PFSK-1 (cell line): ENCODE data around the gene FUBP3.

ENCODE experiments used
- FOXP2 ChIP-seq: optimal IDR thresholded peaks from 2 replicates; pipeline ENCODE3; 2011; ENCODE audit warnings: borderline replicate concordance, control low read depth, inconsistent platforms; ENCODE audit not compliant: insufficient read depth; ENCODE audit errors: extremely low read length, extremely low read depth
- POLR2AphosphoS5 ChIP-seq: IDR thresholded peaks from 2 replicates; pipeline ENCODE4 v1.6.1; 2012; ENCODE audit warnings: low read depth, mild to moderate bottlenecking, control low read depth, low read length, moderate library complexity
- SIN3A ChIP-seq: IDR thresholded peaks from 2 replicates; pipeline ENCODE4 v1.6.1; 2012; ENCODE audit warnings: mild to moderate bottlenecking, low read length, moderate library complexity, borderline replicate concordance; ENCODE audit not compliant: insufficient read depth
- TAF1 ChIP-seq: IDR thresholded peaks from 2 replicates; pipeline ENCODE4 v1.6.1; 2012; ENCODE audit warnings: low read length, control low read depth, borderline replicate concordance; ENCODE audit not compliant: insufficient read depth
- TF ChIP-seq, protein P1 (sequence below), 2 experiments: IDR thresholded peaks; 2 replicates each; pipeline versions ENCODE4 v1.6.1 to v1.8.0; 2011 to 2012; ENCODE audit warnings: low read depth in 2 of 2, low read length in 2 of 2, control low read depth in 1 of 2, inconsistent platforms in 1 of 2, mild to moderate bottlenecking in 1 of 2, moderate library complexity in 1 of 2; ENCODE audit not compliant: insufficient read depth in 1 of 2

The FUBP3 gene

DNA sequence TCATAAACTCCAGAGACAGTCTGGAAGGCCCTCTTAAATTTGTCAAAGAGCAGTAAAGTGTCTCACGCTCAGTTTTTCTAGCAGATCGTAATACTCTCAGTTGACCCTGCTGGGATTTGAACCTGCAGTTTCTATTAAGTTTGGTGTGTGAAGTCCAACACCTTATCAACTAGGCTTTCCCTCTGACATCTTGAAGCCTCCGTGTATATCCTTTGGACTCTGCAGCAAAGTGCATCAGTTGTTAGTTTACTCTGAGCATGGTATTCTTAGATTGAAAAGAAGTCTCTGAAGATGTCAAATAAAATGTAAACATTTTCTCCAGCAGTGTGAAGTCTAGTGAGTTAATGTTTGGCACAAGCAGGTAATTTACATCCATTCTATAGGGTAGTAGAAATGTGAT, 2.4 kb downstream of the FUBP3 start:
- TF ChIP-seq POLR2AphosphoS5 (no peak), SIN3A (no peak), FOXP2 (no peak), TAF1 (no peak)
- TF ChIP-seq, protein P1, sequence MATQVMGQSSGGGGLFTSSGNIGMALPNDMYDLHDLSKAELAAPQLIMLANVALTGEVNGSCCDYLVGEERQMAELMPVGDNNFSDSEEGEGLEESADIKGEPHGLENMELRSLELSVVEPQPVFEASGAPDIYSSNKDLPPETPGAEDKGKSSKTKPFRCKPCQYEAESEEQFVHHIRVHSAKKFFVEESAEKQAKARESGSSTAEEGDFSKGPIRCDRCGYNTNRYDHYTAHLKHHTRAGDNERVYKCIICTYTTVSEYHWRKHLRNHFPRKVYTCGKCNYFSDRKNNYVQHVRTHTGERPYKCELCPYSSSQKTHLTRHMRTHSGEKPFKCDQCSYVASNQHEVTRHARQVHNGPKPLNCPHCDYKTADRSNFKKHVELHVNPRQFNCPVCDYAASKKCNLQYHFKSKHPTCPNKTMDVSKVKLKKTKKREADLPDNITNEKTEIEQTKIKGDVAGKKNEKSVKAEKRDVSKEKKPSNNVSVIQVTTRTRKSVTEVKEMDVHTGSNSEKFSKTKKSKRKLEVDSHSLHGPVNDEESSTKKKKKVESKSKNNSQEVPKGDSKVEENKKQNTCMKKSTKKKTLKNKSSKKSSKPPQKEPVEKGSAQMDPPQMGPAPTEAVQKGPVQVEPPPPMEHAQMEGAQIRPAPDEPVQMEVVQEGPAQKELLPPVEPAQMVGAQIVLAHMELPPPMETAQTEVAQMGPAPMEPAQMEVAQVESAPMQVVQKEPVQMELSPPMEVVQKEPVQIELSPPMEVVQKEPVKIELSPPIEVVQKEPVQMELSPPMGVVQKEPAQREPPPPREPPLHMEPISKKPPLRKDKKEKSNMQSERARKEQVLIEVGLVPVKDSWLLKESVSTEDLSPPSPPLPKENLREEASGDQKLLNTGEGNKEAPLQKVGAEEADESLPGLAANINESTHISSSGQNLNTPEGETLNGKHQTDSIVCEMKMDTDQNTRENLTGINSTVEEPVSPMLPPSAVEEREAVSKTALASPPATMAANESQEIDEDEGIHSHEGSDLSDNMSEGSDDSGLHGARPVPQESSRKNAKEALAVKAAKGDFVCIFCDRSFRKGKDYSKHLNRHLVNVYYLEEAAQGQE (IDR thresholded peaks at IDR 0.05; ENCODE audit: insufficient read depth in 1 of 2, low read depth in 2 of 2, low read length in 2 of 2) = no peak

DNA sequence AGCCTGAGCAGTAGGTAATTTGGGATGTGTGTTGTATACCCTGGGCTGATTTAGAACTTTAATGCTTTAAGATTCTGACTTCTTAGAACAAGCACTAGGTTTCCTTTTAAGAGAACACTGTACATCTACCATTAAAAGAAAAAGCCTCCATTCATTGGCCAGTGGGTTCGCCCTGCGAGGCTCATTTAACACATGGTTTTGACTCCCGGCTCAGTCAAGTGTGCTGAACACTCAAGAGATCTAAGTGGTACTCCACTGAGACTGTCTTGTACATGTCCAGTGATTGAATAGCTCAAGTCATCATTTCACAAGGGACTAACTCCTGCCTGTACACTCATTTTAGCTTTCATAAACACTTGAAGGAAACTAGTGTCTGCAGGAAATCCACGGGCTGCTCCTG, 3.9 kb downstream of the FUBP3 start:
- no peak for TF ChIP-seq TAF1
- TF ChIP-seq, protein P1 (IDR thresholded peaks at IDR 0.05; ENCODE audit: insufficient read depth in 1 of 2, low read depth in 2 of 2, low read length in 2 of 2) = no peak
- TF ChIP-seq FOXP2 = no peak
- TF ChIP-seq SIN3A = no peak
- TF ChIP-seq POLR2AphosphoS5 = no peak

DNA sequence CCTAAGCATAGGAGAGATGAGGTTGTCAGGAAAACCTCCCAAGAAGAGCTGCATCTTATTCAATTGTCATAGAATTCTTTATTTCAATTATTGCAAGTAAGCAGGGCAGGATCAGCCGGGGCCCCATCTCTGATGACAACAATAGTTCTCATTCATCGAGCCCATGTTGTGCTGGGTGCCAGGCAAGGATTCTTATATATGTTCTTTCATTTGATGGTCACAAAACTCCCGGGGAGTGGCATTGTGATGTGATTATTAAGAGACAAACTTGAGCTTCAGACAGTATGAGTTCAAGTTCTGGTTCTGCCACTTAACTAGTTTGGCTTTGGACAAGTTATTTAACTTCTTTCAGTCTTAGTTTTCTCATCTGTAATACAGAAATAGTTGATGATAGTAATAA, 8.5 kb downstream of the FUBP3 start:
- TF ChIP-seq SIN3A (no peak), FOXP2 (no peak), POLR2AphosphoS5 (no peak), TAF1 (no peak)
- TF ChIP-seq, protein P1 (IDR thresholded peaks at IDR 0.05; ENCODE audit: insufficient read depth in 1 of 2, low read depth in 2 of 2, low read length in 2 of 2) = no peak

DNA sequence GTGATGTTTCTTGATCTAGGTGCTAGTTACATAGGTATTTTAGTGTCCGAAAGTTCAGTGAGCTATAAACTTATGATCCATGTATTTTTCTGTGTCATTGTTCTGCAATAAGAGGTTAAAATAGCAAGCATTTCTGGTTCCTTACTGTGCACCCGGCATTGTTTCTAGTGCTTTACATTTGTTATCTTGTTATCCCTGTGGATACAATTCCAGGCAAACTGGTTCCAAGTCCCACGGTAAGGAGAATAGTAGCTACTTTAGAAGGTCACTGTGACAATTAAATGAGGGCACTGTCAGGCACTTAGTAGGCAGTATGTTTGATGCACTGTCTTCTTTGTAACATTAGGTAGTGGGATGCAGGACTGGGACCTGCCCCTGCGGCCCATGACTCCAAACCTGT, 9.0 kb downstream of the FUBP3 start:
- TF ChIP-seq, protein P1 (IDR thresholded peaks at IDR 0.05; ENCODE audit: insufficient read depth in 1 of 2, low read depth in 2 of 2, low read length in 2 of 2) = no peak
- no peak for TF ChIP-seq FOXP2
- no peak for TF ChIP-seq POLR2AphosphoS5
- TF ChIP-seq TAF1 = no peak
- TF ChIP-seq SIN3A = no peak

DNA sequence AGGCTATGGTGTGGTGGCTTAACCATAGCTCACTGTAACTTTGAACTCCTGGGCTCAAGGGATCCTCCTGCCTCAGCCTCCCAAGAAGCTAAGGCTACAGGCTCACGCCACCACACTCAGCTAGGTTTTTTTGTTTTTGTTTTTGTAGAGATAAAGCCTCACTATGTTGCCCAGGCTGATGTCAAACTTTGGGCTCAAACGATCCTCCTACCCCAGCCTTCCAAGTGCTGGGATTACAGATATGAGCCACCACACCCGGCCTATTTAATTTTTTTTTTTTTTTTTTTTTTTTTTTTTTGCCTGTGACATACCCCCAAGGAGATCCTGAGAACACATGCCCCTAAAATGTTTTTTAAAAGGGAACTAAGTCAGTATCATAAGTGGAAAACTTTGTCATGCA, 10.4 kb downstream of the FUBP3 start:
- TF ChIP-seq POLR2AphosphoS5 = no peak
- no peak for TF ChIP-seq SIN3A
- TF ChIP-seq, protein P1 (IDR thresholded peaks at IDR 0.05; ENCODE audit: insufficient read depth in 1 of 2, low read depth in 2 of 2, low read length in 2 of 2) = no peak
- TF ChIP-seq TAF1 = no peak
- TF ChIP-seq FOXP2 = no peak
